Right forelimb (tissue), 1 donor: ENCODE measurements around the gene TMEM258.

ENCODE experiments used
- DNase-seq: peaks from one replicate; pipeline ENCODE4 v3.0.0-alpha.2; 2018

TMEM258 gene

GRCh38 chr11:61774411-61774810 lies 18.0 kb downstream of the TMEM258 start:
- no peak for DNase-seq

- DNase-seq: no peak
Observed at GRCh38 chr11:61773809-61774208, 18.6 kb downstream of the TMEM258 start.

GRCh38 chr11:61773356-61773755 lies 19.0 kb downstream of the TMEM258 start:
- no peak for DNase-seq

GRCh38 chr11:61771985-61772455 lies 20.4 kb downstream of the TMEM258 start:
- no peak for DNase-seq

GRCh38 chr11:61771195-61771894 lies 21.1 kb downstream of the TMEM258 start:
- no peak for DNase-seq

GRCh38 chr11:61769946-61770683 lies 22.3 kb downstream of the TMEM258 start:
- DNase-seq: no peak

GRCh38 chr11:61769169-61769920 lies 23.1 kb downstream of the TMEM258 start:
- DNase-seq: no peak

GRCh38 chr11:61768376-61769076 lies 23.9 kb downstream of the TMEM258 start:
- no peak for DNase-seq

GRCh38 chr11:61766353-61766841 lies 26.0 kb downstream of the TMEM258 start:
- no peak for DNase-seq

GRCh38 chr11:61765550-61766253 lies 26.7 kb downstream of the TMEM258 start:
- DNase-seq: no peak

- DNase-seq: no peak
Observed at GRCh38 chr11:61764606-61765260, 27.7 kb downstream of the TMEM258 start.

GRCh38 chr11:61763930-61764605 lies 28.3 kb downstream of the TMEM258 start:
- DNase-seq: no peak

GRCh38 chr11:61762798-61763197 lies 29.6 kb downstream of the TMEM258 start:
- no peak for DNase-seq

GRCh38 chr11:61762223-61762615 lies 30.2 kb downstream of the TMEM258 start:
- no peak for DNase-seq

- no peak for DNase-seq
Observed at GRCh38 chr11:61761440-61762222, 30.8 kb downstream of the TMEM258 start.

- DNase-seq: no peak
Observed at GRCh38 chr11:61760946-61761345, 31.5 kb downstream of the TMEM258 start.

GRCh38 chr11:61757213-61757862 lies 35.1 kb downstream of the TMEM258 start:
- no peak for DNase-seq

- no peak for DNase-seq
Observed at GRCh38 chr11:61756452-61757212, 35.8 kb downstream of the TMEM258 start.

- DNase-seq: no peak
Observed at GRCh38 chr11:61756147-61756451, 36.3 kb downstream of the TMEM258 start.
